Neutrophil (primary cell): ENCODE measurements around the gene HAND2.

Experiments used
- H3K27ac ChIP-seq: fragments of 200-600 bp; sonication (generic); 2 replicates; pipeline ENCODE4 v1.5.1; 2016; ENCODE audit warnings: mild to moderate bottlenecking, moderate library complexity
- H3K27me3 ChIP-seq: fragments of 200-600 bp; sonication (generic); 2 replicates; pipeline ENCODE4 v1.6.0; 2016; ENCODE audit warnings: mild to moderate bottlenecking
- H3K36me3 ChIP-seq: fragments of 200-600 bp; sonication (generic); 2 replicates; pipeline ENCODE4 v1.5.1; 2017
- H3K4me1 ChIP-seq, 2 experiments: fragments of 200-600 bp in 1 of 2; sonication (generic) in 1 of 2; 1 replicate in 1 of 2; 2 replicates in 1 of 2; pipeline versions ENCODE4 v1.5.1 to v1.6.1; 2013 to 2016; ENCODE audit warnings: low read depth in 1 of 2, low read length in 1 of 2, mild to moderate bottlenecking in 1 of 2, moderate library complexity in 1 of 2; ENCODE audit not compliant: control insufficient read depth in 1 of 2, insufficient read depth in 1 of 2
- H3K4me3 ChIP-seq, 2 experiments: fragments of 200-600 bp in 1 of 2; sonication (generic) in 1 of 2; 1 replicate in 1 of 2; 2 replicates in 1 of 2; pipeline ENCODE4 v1.5.1; 2013 to 2016; ENCODE audit warnings: low read depth in 1 of 2, low read length in 1 of 2, mild to moderate bottlenecking in 1 of 2, moderate library complexity in 1 of 2
- H3K9me3 ChIP-seq: fragments of 200-600 bp; sonication (generic); 2 replicates; pipeline ENCODE4 v1.5.1; 2016
- CTCF ChIP-seq: fragments of 200-600 bp; sonication (generic); IDR thresholded peaks from 2 replicates; pipeline ENCODE4 v1.5.1; 2016; ENCODE audit warnings: antibody characterized with exemption

HAND2 gene

GRCh38 chr4:173531086-173531965, 1.3 kb upstream of the HAND2 start:
- H3K27me3 ChIP-seq, result peaks cover 100% of the 10 kb centered on the region
- H3K27ac ChIP-seq, result no peak overlapping the region
- H3K36me3 ChIP-seq, result no peaks in the 10 kb centered on the region
- H3K4me3 ChIP-seq, result no peak overlapping the region
- H3K4me1 ChIP-seq, result no peaks in the 10 kb centered on the region
- no peaks in the 10 kb centered on the region for H3K9me3 ChIP-seq
- TF ChIP-seq CTCF, result no peak

- no peak for TF ChIP-seq CTCF
- Histone ChIP-seq H3K9me3 (no peaks in the 10 kb centered on the region), H3K4me1 (no peaks in the 10 kb centered on the region), H3K27me3 (peaks cover 100% of the 10 kb centered on the region), H3K27ac (no peak overlapping the region), H3K4me3 (no peak overlapping the region), H3K36me3 (no peaks in the 10 kb centered on the region)
Observed at GRCh38 chr4:173530326-173531085, 477 bp upstream of the HAND2 start.

GRCh38 chr4:173528378-173529321, 1.4 kb downstream of the HAND2 start:
- Histone ChIP-seq H3K27ac (no peak overlapping the region), H3K27me3 (peaks cover 100% of the 10 kb centered on the region), H3K9me3 (no peaks in the 10 kb centered on the region), H3K4me3 (no peak overlapping the region), H3K36me3 (no peaks in the 10 kb centered on the region), H3K4me1 (no peaks in the 10 kb centered on the region)
- TF ChIP-seq CTCF, result no peak

- Histone ChIP-seq H3K4me3 (no peak overlapping the region), H3K27ac (no peak overlapping the region), H3K9me3 (no peaks in the 10 kb centered on the region), H3K36me3 (no peaks in the 10 kb centered on the region), H3K27me3 (peaks cover 100% of the 10 kb centered on the region), H3K4me1 (peaks cover 2 to 5% of the 10 kb centered on the region in 2 experiments)
- no peak for TF ChIP-seq CTCF
Observed at GRCh38 chr4:173527103-173527891, 2.7 kb downstream of the HAND2 start.
